Motor neuron (in vitro differentiated cells): ENCODE results near the gene SPSB3. TPM values are rescaled to one million over a fixed set of nuclear protein-coding genes. Genes with fewer than 3 reads are reported as not detected.

ENCODE experiments used
- ATAC-seq, 8 experiments: fragments of 200-7000 bp; cut with Tn5 transposase; replicated peaks in 6 of 8; 2 replicates each; pipeline ENCODE4 v1.8.0; 2021; ENCODE audit warnings: mild to moderate bottlenecking in 8 of 8, moderate library complexity in 8 of 8
- H3K27ac ChIP-seq, 2 donors: fragments of 250-450 bp; sonication (Bioruptor Pico); 2 replicates each; pipeline ENCODE4 v1.9.0; 2021; ENCODE audit warnings: antibody characterized with exemption in 2 of 2, mild to moderate bottlenecking in 2 of 2, moderate library complexity in 1 of 2
- H3K4me1 ChIP-seq, 2 donors: fragments of 250-450 bp; sonication (Bioruptor Pico); replicated peaks in 1 of 2; 2 replicates each; pipeline ENCODE4 v1.6.1; 2021; ENCODE audit warnings: antibody characterized with exemption in 2 of 2, mild to moderate bottlenecking in 2 of 2, moderate library complexity in 1 of 2
- H3K4me3 ChIP-seq, 5 donors: fragments of 250-450 bp; sonication (Bioruptor Pico); 2 replicates each; pipeline ENCODE4 v1.9.0; 2021; ENCODE audit warnings: antibody characterized with exemption in 5 of 5, mild to moderate bottlenecking in 5 of 5, moderate library complexity in 4 of 5
- WGBS, 10 experiments: fragments of 450-650 bp; shearing (Covaris generic); methylation state at CpG; one replicate each; pipeline ENCODE4 v1.0.0; 2022; 5-methylcytosine and 5-hydroxymethylcytosine counted together
- in situ Hi-C, 9 experiments: fragments of 400-800 bp; cut with MboI; loops; one replicate each; pipeline ENCODE4 v1.15.0; 2021; ENCODE audit warnings: low sequenced_read_pairs in 9 of 9, low pct_unique_long_range_greater_than_20kb in 2 of 9; ENCODE audit not compliant: unreplicated experiment in 9 of 9
- total RNA-seq, 8 experiments: library from RNA; unstranded; fragments of 300-600 nt; gene quantifications; 2 replicates each; pipeline versions ENCODE4 v1.2.3 to v1.2.4, GENCODE V29; 2022

The SPSB3 gene
- total RNA-seq, 8 experiments from 2014 or later, result 15.0 to 73.8 (median 36.0) TPM

DNA sequence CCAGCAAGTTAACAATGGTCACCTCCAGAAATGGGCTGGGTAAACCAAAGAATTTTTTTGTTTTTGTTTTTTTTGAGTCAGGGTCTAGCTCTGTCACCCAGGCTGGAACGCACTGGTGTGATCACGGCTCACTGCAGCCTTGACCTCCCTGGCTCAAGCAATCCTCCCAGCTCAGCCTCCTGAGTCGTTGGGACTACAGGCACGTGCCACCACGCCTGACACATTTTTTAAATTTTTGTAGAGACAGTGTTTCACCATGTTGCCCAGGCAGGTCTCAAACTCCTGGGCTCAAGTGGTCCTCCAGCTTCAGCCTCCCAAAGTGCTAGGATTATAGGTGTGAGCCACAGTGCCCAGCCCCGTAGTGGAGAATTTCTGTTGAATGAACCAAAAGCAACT is 1.7 kb downstream of the SPSB3 start:
- peak overlapping the region in 2 of 5 donors; percentile 85 to 98 for H3K4me3 ChIP-seq
- peaks cover 15% of the 10 kb centered on the region in 2 donors for H3K4me1 ChIP-seq
- no peak overlapping the region for H3K27ac ChIP-seq
- ATAC-seq, result no peak
- in situ Hi-C loops, result no loop called here
- WGBS, 10 experiments, result 57 to 100% (median 94%) methylated on average over 1 to 6 of the region's 6 CpGs; no CpG with 5 or more reads in 2 of the 10 experiments

DNA sequence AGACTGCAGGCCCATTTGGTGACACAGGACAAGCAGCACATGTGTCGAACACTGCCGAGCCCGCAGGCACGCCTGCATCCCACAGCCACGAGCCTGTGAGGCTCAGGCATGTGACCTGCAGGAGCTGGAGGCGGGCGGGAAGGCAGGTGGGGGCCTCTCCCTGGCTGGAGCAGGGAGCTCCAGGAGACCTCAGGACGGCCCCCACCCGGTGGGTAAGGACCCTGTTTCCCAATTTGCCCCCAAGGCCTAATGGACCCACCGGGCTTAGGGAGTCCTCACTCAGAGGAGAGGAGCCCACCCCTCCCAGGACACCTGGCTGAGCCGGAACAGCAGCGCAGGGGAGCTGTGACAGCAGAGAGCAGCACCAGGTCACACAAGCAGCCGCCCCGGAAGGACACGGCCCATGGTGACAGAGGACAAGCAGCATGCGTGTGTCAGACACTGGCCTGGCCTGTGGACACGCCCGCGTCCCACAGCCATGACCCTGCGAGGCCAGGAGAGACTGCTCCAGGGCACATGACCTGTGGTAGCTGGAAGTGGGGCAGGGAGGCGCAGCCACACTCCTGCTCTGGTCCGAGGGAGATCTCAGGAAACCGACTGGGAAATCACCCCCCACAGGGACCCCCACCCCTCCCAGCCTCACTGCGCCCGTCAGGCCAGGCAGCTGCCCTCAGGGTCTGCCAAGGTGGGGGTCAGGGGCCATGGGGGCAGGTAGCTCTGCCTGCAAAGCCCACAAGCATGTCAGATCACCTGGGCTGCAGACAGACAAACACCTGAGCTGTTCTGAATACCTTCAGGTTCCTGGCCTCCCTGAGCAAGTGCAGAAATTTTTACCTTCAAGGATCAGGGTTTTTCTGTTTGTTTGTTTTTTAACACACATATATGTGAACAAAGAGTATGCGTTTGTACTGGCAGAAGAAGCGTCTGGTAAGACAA is 2.4 kb downstream of the SPSB3 start:
- WGBS, 10 experiments, result 40 to 100% (median 85%) methylated on average over 1 to 3 of the region's 27 CpGs; no CpG with 5 or more reads in 2 of the 10 experiments
- in situ Hi-C loops, result no loop called here
- Histone ChIP-seq H3K27ac (no peak overlapping the region), H3K4me1 (peaks cover 15% of the 10 kb centered on the region in 2 donors), H3K4me3 (no peak overlapping the region)
- no peak for ATAC-seq

DNA sequence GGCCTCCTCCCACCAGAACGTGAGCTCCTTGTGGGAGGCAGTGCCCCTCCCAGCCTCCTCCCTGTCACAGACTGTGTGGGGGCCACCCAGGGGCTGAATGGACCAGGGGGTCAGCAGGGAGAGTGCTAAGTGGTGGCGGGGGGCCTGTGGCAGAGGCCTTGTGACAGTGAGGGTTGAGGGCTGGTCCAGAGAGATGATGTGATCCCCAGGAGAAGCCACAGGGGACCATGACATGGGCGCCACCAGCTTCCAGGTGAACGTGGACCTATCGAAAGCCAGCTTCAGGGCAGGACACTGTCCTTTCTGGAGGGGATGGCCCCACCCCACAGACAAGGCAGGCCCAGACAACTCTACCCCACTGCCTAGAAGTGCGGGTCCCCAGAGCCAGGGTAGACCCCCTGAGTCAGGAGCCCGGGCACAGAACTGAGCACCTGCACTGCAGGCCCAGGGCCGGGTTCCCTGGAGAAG is 3.1 kb downstream of the SPSB3 start:
- WGBS, 10 experiments, result 40 to 87% (median 50%) methylated on average over 1 to 4 of the region's 8 CpGs; no CpG with 5 or more reads in 6 of the 10 experiments
- Histone ChIP-seq H3K4me3 (no peak overlapping the region), H3K27ac (no peak overlapping the region), H3K4me1 (peaks cover 20 to 21% of the 10 kb centered on the region in 2 donors)
- ATAC-seq, result no peak
- in situ Hi-C loops, result no loop called here

DNA sequence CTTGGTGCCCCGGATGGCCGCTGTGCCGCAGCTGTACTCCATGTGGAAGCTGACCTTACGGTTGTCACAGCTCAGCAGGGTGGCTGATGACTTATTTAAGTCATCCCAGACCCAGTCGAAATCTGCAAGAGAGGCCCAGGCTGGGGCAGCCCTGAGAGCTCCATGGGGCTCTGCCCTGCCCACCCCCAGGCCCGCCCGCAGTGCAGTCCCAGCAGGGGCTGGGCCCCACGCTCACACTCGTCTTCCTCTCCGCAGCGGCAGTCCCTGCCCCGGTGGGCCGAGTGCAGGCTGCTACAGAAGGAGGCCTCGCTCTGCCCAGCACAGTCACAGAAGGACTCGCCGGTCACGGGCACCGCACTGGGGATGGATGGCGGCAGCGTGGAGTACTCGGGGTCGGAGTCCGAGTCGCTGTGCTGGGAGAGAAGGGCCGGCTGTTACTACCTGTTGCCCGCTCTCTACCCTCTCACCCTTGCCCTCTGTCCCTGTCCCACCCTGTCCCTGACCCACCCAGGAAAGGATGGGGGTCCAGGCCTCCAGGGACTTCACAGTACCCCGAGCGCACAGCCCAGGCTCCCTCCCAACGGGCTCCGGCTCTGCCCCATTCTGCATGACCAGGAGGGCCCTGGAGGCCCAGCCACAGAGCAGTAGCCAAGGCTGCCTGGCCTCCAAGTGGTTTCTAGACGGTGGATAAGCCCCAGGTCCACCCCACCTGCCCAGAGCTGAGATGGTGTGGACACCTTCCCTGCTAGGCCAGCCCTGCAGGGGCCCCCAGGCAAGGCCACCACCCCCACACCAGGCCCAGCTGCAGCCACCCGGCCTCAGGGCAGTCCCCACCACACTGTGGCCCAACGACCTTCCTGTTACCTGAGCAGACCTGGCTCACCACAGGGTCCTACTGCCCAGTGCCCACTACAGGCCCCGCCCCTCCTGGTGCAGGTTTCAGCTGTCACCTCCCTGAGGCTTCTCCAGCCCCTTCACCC is 3.9 kb downstream of the SPSB3 start:
- ATAC-seq, result no peak
- Histone ChIP-seq H3K4me3 (no peak overlapping the region), H3K4me1 (peaks cover 18% of the 10 kb centered on the region in 2 donors), H3K27ac (no peak overlapping the region)
- 0 to 100% (median 76%) methylated on average over 1 to 12 of the region's 34 CpGs; no CpG with 5 or more reads in 4 of the 10 experiments for WGBS, 10 experiments
- in situ Hi-C loops, result no loop called here

DNA sequence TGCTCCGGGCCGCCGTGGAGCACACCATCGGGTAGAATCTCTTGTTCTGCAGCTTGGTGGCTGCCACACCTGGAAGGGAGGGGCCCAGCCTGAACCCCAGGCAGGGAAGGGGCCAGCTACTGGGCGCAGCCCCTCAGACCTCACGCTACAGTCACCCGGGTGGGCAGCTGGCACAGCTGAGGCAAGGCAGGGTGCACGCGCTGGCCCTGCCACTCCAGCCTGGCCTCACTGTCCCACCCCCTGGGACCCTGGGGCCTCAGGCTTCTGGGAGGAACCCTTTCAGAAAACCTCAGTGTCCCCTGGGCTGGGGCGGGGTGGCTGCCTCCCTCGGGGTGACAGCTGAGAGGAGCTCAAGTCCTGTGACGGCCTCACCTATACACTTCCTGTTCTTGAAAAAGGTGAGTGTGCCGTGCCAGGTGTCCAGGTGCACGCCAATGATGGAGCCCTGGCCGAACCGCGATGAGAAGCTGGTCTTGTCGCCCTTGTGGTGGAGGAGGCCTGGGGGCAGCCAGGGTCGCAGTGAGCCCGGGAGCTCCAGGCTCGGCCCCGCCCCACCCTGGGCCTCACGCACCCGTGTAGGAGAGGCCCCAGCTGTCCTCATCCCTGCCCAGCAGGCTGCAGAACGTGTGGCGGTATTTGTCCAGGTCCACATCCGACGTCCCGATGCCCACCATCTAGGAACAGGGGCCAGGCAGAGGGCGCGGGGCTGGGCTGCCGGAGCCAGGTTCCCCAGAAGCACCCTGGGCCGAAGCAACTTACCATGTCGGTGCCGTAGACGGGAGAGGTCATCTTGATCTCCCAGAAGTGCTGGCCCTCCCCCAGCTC is 4.8 kb downstream of the SPSB3 start:
- Histone ChIP-seq H3K4me1 (peaks cover 18% of the 10 kb centered on the region in 2 donors), H3K4me3 (no peak overlapping the region), H3K27ac (no peak overlapping the region)
- no peak for ATAC-seq
- in situ Hi-C loops, result no loop called here
- WGBS, 10 experiments, result 60 to 100% (median 82%) methylated on average over 1 to 8 of the region's 36 CpGs; no CpG with 5 or more reads in 5 of the 10 experiments

DNA sequence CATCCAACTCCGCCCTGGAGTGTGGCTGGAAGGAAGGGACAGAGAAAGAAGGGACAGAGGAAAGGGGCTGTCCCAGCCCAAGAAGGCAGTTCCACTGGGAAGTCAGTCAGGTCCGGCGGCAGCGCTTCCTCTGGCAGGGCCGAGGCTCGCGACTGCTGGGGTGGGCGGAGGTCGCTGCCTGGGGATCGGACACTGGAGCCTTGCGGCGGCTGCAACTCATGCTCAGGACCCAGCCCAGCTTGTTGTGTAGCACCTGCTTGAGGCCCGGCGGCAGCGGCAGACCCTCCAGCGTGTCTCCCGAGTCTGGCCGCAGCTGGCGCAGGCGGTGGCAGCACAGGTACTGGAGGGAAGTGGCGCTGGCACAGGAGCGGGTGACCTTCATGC is 5.4 kb downstream of the SPSB3 start:
- WGBS, 10 experiments, result 90 to 100% (median 94%) methylated on average over 1 to 9 of the region's 22 CpGs; no CpG with 5 or more reads in 7 of the 10 experiments
- no peak overlapping the region for H3K27ac ChIP-seq
- ATAC-seq, result no peak
- no peak overlapping the region for H3K4me3 ChIP-seq
- peaks cover 18% of the 10 kb centered on the region in 2 donors for H3K4me1 ChIP-seq
- in situ Hi-C loops, result no loop called here

DNA sequence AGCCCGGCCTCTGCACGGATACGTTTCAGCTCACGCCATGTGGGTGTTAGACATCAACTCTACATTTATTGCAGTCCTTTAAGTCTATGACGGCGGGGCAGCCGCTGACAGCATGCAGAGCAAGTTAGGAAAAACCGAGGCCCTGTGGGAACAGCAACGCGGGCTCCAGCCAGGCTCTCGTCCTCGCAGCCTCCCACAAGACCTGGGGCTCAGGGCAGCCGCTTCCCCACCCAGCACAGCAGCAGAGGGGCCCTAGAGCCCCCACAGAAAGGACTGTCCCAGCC is 5.8 kb downstream of the SPSB3 start:
- Histone ChIP-seq H3K4me3 (no peak overlapping the region), H3K27ac (no peak overlapping the region), H3K4me1 (peaks cover 18% of the 10 kb centered on the region in 2 donors)
- ATAC-seq, result no peak
- 64 to 100% (median 88%) methylated on average over 2 to 4 of the region's 13 CpGs; no CpG with 5 or more reads in 6 of the 10 experiments for WGBS, 10 experiments
- in situ Hi-C loops, result no loop called here

DNA sequence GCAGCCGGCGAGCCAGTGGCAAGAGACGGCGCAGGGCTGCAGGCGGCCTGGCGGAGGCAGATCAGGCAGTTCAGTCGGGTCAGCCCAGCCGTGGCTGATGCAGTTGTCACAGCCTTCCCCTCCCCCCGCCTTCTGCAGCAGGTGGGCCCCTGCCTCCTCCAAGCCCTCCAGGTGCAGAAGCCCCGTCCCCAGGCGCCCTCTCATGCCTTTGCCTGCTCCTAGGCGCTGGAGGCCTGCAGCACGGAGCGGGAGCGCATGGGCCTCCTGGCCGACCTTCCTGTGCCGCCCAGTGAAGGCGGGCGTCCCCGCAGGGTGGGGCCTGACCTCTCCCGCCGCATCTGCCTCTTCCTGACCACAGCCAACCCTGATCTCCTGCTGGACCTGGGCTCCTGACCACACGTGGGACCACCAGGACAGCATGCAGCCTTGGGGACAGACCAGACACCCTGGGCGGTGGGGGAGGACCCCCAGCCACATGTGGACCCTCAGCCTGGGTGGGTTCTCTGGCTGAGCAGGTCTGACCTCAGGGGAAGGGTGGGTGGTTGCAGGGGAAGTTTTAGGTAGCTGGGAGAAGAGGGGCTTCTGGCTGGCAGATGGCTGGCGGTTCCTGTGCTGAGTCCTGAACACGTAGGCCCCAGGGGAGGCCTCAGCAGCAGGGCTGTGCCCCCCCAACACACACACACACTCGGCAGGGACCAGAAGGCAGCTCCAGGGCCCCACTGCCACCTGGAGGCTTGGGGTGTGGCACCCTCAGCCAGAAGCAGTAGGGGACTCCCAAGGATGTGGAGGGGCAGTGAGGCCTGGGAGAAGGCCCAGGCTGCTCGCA is 6.3 kb downstream of the SPSB3 start:
- ATAC-seq, result no peak
- no peak overlapping the region for H3K27ac ChIP-seq
- no peak overlapping the region for H3K4me3 ChIP-seq
- in situ Hi-C loops, result no loop called here
- 86 to 100% (median 96%) methylated on average over 1 to 7 of the region's 28 CpGs; no CpG with 5 or more reads in 6 of the 10 experiments for WGBS, 10 experiments
- H3K4me1 ChIP-seq, result peaks cover 13 to 14% of the 10 kb centered on the region in 2 donors

DNA sequence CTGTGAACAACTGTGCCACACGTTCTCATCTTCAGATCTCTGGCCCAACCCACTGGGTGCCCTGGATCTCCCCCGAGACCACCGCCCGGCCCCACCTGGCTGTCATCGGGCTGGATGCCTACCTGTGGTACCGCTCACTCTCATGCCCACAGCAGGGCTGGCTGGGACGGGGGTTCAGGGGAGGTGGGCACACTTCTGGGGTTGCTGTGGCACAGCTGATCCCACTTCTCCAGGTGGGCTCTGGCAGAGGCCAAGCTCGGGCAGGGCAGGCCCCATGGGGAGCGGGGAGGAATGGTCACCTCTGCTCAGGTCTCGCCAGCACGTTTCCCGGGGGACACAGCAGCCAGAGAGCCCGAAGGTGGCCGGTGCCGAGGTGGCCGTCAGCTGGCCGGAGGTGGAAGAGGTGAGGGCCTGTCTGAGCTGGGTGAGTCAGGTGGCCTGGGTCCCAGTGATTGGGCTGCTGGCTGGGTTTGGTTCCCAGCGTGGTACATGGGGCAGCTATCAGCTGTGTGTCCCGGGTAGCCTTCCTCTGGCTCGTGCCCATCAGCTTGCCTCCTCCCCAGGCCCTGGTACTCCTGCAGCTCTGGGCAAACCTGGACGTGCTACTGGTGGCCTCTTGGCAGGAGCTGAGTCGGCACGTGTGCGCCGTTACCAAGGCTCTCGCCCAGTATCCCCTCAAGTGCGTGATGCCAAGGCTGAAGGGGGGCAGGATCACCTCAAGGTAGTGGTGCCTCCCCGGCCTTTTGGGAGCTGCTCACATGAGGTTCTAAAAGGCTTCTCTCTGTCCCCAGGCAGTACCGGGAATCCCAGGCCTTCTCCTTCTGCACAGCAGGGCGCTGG is 7.1 kb downstream of the SPSB3 start:
- peaks cover 14 to 15% of the 10 kb centered on the region in 2 donors for H3K4me1 ChIP-seq
- ATAC-seq, result no peak
- 85 to 100% (median 89%) methylated on average over 2 to 6 of the region's 30 CpGs; no CpG with 5 or more reads in 6 of the 10 experiments for WGBS, 10 experiments
- in situ Hi-C loops, result no loop called here
- H3K27ac ChIP-seq, result no peak overlapping the region
- H3K4me3 ChIP-seq, result no peak overlapping the region

DNA sequence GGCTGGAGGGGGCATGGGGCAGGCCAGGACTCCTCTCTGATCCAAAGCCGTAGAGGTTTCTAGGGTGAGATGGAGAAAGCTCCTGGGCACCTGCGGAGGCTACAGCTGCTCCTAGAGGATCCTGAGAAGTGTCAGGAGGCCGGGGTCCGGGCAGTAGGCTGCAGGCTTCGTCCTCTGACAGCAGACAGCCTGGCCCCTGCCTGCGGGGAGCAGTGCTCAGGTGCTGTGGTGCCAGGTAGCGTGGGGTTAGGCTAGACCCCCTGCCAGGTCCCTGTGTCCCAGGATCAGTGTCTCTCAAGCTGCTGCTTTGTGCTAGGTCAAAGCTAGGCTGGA is 8.0 kb downstream of the SPSB3 start:
- peaks cover 16 to 17% of the 10 kb centered on the region in 2 donors for H3K4me1 ChIP-seq
- WGBS, 10 experiments, result 80% methylated on average over 1 to 2 of the region's 7 CpGs; no CpG with 5 or more reads in 8 of the 10 experiments
- in situ Hi-C loops, result no loop called here
- peak overlapping the region; percentile 73 to 96 (median 84) for H3K4me3 ChIP-seq
- ATAC-seq, result no peak
- no peak overlapping the region for H3K27ac ChIP-seq
